PC-9 (cell line): ENCODE data around the gene FARP1. TPM values are rescaled to one million over a fixed set of nuclear protein-coding genes. Genes with fewer than 3 reads are reported as not detected.

Source experiments
- BruUV-seq: library from RNA; stranded (reverse); fragments of 400-500 nt; replicated peaks from 2 replicates; lab custom pipeline; 2021; lab: Mats Ljungman, UMichigan
- CTCF ChIA-PET: fragments of 300-600 bp; sonication (Branson Sonifier 250); formaldehyde crosslinking; loops from one replicate; lab custom pipeline; 2022; ENCODE audit warnings: antibody characterized with exemption; lab: Charles Lee
- POLR2A ChIA-PET: fragments of 300-600 bp; sonication (Branson Sonifier 250); formaldehyde crosslinking; loops from one replicate; lab custom pipeline; 2022; ENCODE audit warnings: antibody characterized with exemption; ENCODE audit not compliant: unreplicated experiment; lab: Charles Lee
- DNase-seq, 2 experiments: peaks; one replicate each; pipeline versions ENCODE4 v3.0.0 to v3.0.0-alpha.2; 2015 to 2022; ENCODE audit warnings: mixed read lengths in 1 of 2
- H2AFZ ChIP-seq: fragments of 200-600 bp; sonication (generic); 2 replicates; pipeline ENCODE4 v1.8.1; 2017; ENCODE audit warnings: antibody characterized with exemption
- H3F3A ChIP-seq: fragments of 200-600 bp; sonication (generic); 2 replicates; pipeline ENCODE4 v1.8.1; 2017; ENCODE audit warnings: antibody characterized with exemption, mild to moderate bottlenecking, low read depth; ENCODE audit not compliant: insufficient read depth
- H3K27ac ChIP-seq: fragments of 200-600 bp; sonication (generic); 2 replicates; pipeline ENCODE4 v1.6.1; 2016; ENCODE audit warnings: mixed run types
- H3K27me3 ChIP-seq: fragments of 200-600 bp; sonication (generic); 2 replicates; pipeline ENCODE4 v1.6.1; 2016; ENCODE audit warnings: low read depth, mixed run types; ENCODE audit not compliant: insufficient read depth
- H3K36me3 ChIP-seq: fragments of 200-600 bp; sonication (generic); 2 replicates; pipeline ENCODE4 v1.6.1; 2016; ENCODE audit warnings: low read depth, mixed run types
- H3K4me1 ChIP-seq: fragments of 200-600 bp; sonication (generic); replicated peaks from 2 replicates; pipeline ENCODE4 v1.6.1; 2016; ENCODE audit warnings: mixed run types; ENCODE audit not compliant: insufficient read depth
- H3K4me2 ChIP-seq: fragments of 200-600 bp; sonication (generic); 2 replicates; pipeline ENCODE4 v1.6.1; 2017; ENCODE audit warnings: mixed run types
- H3K4me3 ChIP-seq: fragments of 200-600 bp; sonication (generic); 2 replicates; pipeline ENCODE4 v1.6.1; 2016; ENCODE audit warnings: mixed run types
- H3K79me2 ChIP-seq: fragments of 200-600 bp; sonication (generic); 2 replicates; pipeline ENCODE4 v1.6.1; 2017; ENCODE audit warnings: low read depth, mixed run types
- H3K9me2 ChIP-seq: fragments of 200-600 bp; sonication (generic); 2 replicates; pipeline ENCODE4 v1.8.1; 2017; ENCODE audit warnings: mild to moderate bottlenecking; ENCODE audit not compliant: insufficient read depth
- H3K9me3 ChIP-seq: fragments of 200-600 bp; sonication (generic); 2 replicates; pipeline ENCODE4 v1.8.1; 2016; ENCODE audit warnings: low read depth; ENCODE audit not compliant: insufficient read depth
- H4K20me1 ChIP-seq: fragments of 200-600 bp; sonication (generic); 2 replicates; pipeline ENCODE4 v1.8.1; 2017; ENCODE audit not compliant: insufficient read depth
- EZH2 ChIP-seq: fragments of 200-600 bp; sonication (generic); IDR thresholded peaks from 2 replicates; pipeline ENCODE4 v1.8.0; 2017; ENCODE audit warnings: antibody characterized with exemption, low read depth
- intact Hi-C: fragments of 100-400 bp; cut with micrococcal nuclease; formaldehyde crosslinking; loops from one replicate; pipeline ENCODE4 v1.10.0; 2022; ENCODE audit not compliant: unreplicated experiment
- total RNA-seq: library from RNA; stranded (reverse); gene quantifications from 2 replicates; pipeline ENCODE4 v1.2.3, GENCODE V29; 2021
- TF ChIP-seq, protein P1 (sequence below): fragments of 200-600 bp; sonication (generic); conservative IDR thresholded peaks from 2 replicates; pipeline ENCODE4 v1.6.1; 2017; ENCODE audit warnings: mixed run types, antibody characterized with exemption, mild to moderate bottlenecking, moderate library complexity

Gene FARP1
- total RNA-seq, 1 experiment from 2014 or later: 62.1 TPM

DNA sequence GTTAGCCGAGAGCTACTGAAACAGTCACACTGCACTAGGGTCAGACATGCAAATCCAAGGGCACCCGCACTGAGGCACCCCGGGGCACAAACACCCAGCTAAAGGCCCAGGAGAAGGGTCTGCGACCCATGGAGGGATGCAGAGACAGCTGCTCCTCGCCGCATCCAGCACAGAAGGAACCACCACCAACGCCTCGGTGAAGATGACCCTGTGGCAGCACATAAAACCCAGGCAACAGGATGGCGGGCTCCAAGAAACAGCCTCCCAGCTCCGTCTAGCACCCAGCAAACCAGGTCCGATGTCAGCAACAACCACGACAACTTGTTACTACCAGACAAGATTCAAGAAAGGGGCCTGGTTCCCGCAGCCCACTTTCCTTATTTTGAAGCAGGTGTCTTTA is 351.9 kb downstream of the FARP1 start:
- no peak overlapping the region for H3K4me3 ChIP-seq
- intact Hi-C loops: no loop called here
- peaks cover 33% of the 10 kb centered on the region for H3F3A ChIP-seq
- CTCF ChIA-PET: interaction anchor here (0.6 kb wide), 2 partner anchors 11 to 158 kb away, joined by 3 to 6 read pairs; no protein-coding TSS in a partner anchor
- H3K36me3 ChIP-seq: peaks cover 11% of the 10 kb centered on the region
- H3K27ac ChIP-seq: peak overlapping the region; percentile 30; the same call in 1 of the 2 replicates
- H4K20me1 ChIP-seq: no peaks in the 10 kb centered on the region; the same call in none of the 2 replicates
- POLR2A ChIA-PET: no interaction called here
- peaks cover 13% of the 10 kb centered on the region; the same call in 1 of the 2 replicates for H3K4me1 ChIP-seq
- TF ChIP-seq, protein P1, sequence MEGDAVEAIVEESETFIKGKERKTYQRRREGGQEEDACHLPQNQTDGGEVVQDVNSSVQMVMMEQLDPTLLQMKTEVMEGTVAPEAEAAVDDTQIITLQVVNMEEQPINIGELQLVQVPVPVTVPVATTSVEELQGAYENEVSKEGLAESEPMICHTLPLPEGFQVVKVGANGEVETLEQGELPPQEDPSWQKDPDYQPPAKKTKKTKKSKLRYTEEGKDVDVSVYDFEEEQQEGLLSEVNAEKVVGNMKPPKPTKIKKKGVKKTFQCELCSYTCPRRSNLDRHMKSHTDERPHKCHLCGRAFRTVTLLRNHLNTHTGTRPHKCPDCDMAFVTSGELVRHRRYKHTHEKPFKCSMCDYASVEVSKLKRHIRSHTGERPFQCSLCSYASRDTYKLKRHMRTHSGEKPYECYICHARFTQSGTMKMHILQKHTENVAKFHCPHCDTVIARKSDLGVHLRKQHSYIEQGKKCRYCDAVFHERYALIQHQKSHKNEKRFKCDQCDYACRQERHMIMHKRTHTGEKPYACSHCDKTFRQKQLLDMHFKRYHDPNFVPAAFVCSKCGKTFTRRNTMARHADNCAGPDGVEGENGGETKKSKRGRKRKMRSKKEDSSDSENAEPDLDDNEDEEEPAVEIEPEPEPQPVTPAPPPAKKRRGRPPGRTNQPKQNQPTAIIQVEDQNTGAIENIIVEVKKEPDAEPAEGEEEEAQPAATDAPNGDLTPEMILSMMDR: no peak
- no peak for TF ChIP-seq EZH2
- BruUV-seq: no TSS peak
- no peaks in the 10 kb centered on the region for H3K27me3 ChIP-seq
- peaks cover 93% of the 10 kb centered on the region for H3K79me2 ChIP-seq
- H3K4me2 ChIP-seq: no peak overlapping the region
- no peaks in the 10 kb centered on the region for H3K9me2 ChIP-seq
- H3K9me3 ChIP-seq: no peaks in the 10 kb centered on the region
- no peak for DNase-seq
- H2AFZ ChIP-seq: no peak overlapping the region

DNA sequence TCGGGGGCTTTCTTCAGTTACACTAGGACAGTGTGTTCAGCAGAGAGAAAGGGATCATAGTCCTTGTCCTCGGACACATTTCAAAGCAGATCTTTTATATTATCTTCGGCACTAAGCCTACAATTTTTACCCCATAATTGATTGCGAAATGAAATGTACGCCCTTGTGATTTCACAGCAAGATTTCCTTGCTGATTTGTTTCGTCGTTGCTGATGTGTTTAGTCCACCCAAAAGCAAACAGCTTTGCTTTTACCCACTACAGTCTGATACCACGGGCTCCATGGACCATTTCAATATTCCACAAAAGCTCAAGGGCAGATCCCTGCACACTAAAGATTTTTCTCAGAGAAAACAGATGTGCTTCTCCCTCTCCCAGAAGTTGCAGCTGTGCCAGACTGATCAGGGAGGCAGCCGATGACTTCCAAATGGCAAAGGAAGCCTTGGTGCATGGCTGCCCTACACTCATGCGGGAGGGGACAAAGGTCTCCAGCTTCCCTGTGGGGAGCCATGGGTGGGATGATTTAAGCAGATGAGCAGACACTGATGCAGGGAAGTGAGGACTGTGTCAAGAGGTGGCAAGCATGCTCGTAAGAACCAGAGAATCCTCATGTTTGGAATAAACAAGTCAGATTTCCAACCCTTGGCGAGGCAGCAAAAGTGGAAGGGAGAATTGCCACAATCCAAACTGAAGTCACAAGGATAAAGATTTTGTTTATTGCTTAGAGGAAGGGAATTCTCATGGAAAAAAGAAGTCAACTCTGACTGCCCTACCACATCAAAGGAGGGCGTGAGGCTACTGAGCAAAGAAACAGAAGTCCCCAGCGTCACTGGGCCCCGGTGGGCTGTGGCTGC is 353.0 kb downstream of the FARP1 start:
- Histone ChIP-seq H3K4me1 (peaks cover 7% of the 10 kb centered on the region; the same call in 1 of the 2 replicates), H3F3A (peaks cover 33% of the 10 kb centered on the region), H3K27me3 (no peaks in the 10 kb centered on the region), H3K36me3 (peaks cover 11% of the 10 kb centered on the region), H3K27ac (peak overlapping the region; percentile 30; the same call in 1 of the 2 replicates), H3K9me3 (no peaks in the 10 kb centered on the region), H2AFZ (no peak overlapping the region), H3K79me2 (peaks cover 93% of the 10 kb centered on the region), H4K20me1 (no peaks in the 10 kb centered on the region; the same call in none of the 2 replicates), H3K9me2 (no peaks in the 10 kb centered on the region), H3K4me3 (no peak overlapping the region), H3K4me2 (no peak overlapping the region)
- CTCF ChIA-PET: no interaction called here
- intact Hi-C loops: no loop called here
- POLR2A ChIA-PET: no interaction called here
- TF ChIP-seq, protein P1: no peak
- TF ChIP-seq EZH2: no peak
- BruUV-seq: no TSS peak
- no peak for DNase-seq

DNA sequence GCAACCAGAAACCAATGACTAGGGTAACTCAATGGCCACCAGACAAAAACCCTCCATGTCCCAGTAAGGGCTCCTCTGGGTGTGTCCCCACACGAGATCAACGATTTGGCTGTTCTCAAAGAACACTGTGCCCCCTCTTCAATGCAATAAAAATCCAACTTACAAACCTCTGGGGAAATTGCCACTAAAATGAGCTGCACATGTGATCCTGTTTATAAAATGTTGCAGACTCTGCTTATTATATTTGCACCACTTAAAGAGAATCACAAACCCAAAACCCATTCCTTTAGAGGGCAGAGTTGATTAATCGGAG is 353.5 kb downstream of the FARP1 start:
- H3K9me2 ChIP-seq: no peaks in the 10 kb centered on the region
- H3K27ac ChIP-seq: peak overlapping the region; percentile 30; the same call in 1 of the 2 replicates
- H4K20me1 ChIP-seq: no peaks in the 10 kb centered on the region; the same call in none of the 2 replicates
- H3F3A ChIP-seq: peaks cover 36% of the 10 kb centered on the region
- no peak overlapping the region for H2AFZ ChIP-seq
- no peak for TF ChIP-seq EZH2
- TF ChIP-seq, protein P1: no peak
- BruUV-seq: no TSS peak
- ChIA-PET POLR2A (no interaction called here), CTCF (no interaction called here)
- H3K4me1 ChIP-seq: peaks cover 7% of the 10 kb centered on the region; the same call in 1 of the 2 replicates
- intact Hi-C loops: no loop called here
- H3K4me3 ChIP-seq: no peak overlapping the region
- no peak overlapping the region for H3K4me2 ChIP-seq
- H3K79me2 ChIP-seq: peaks cover 93% of the 10 kb centered on the region
- no peak for DNase-seq
- no peaks in the 10 kb centered on the region for H3K9me3 ChIP-seq
- peaks cover 11% of the 10 kb centered on the region; the same call in 1 of the 2 replicates for H3K36me3 ChIP-seq
- no peaks in the 10 kb centered on the region for H3K27me3 ChIP-seq
